CD4-positive, alpha-beta T cell treated with Interleukin-6 at 100 ng/mL for 8 hours (primary cell): ENCODE measurements around the gene ZFP30.
A peak's percentile ranks its signal among the peaks of the same experiment; 100 is the strongest.
"Not testable (repeated sequence)": the region's sequence is repeated elsewhere in the genome, so short reads cannot be mapped to it uniquely, and the experiment has no call there.

Experiments used
- DNase-seq: peaks from one replicate; pipeline ENCODE4 v3.0.0-alpha.2; 2020; ENCODE audit warnings: mixed read lengths, low spot score

Gene ZFP30

GRCh38 chr19:37655301-37655688 lies at the start of gene ZFP30:
Gene ZFP30 (minus strand): TSS chr19:37655465. CDS start chr19:37647822, 7,643 bp downstream.
- peak; percentile 76 for DNase-seq

GRCh38 chr19:37699057-37699456 lies 43.8 kb upstream of the ZFP30 start:
- no peak for DNase-seq

GRCh38 chr19:37698216-37698615 lies 43.0 kb upstream of the ZFP30 start:
- DNase-seq: no peak

DNA sequence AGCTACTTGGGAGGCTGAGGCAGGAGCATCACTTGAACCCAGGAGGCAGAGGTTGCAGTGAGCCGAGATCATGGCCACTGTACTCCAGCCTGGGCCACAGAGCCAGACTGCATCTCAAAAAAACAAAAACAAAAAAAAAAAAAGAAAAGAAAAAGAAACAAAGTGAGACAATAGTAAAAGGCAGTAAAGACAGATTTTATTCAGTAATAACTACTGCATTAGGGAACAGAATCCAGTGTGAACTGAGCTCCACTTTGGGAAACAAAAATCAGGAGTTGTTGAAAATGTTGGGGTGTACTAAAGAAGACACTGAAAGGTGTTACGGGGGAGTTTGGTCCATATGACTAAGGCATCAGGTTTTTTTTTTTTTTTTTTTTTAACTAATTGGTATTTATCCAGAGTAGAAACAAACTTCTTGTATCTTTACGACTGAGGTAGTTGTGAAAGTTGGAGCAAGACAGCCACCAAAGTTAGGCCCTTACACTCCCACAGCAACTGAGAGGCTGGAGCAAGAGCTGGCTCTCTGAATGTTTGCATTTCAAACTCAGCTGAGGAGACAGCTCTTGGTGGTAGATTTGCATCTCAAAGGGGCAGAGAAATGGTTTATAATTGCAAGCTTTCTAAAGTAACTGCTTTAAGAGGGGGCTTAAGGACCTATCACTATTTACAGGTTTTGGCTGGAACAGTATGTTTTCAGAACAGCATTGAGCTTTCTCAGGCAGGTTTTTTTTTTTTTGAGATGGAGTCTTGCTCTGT lies 40.1 kb upstream of the ZFP30 start:
- DNase-seq: no peak

DNA sequence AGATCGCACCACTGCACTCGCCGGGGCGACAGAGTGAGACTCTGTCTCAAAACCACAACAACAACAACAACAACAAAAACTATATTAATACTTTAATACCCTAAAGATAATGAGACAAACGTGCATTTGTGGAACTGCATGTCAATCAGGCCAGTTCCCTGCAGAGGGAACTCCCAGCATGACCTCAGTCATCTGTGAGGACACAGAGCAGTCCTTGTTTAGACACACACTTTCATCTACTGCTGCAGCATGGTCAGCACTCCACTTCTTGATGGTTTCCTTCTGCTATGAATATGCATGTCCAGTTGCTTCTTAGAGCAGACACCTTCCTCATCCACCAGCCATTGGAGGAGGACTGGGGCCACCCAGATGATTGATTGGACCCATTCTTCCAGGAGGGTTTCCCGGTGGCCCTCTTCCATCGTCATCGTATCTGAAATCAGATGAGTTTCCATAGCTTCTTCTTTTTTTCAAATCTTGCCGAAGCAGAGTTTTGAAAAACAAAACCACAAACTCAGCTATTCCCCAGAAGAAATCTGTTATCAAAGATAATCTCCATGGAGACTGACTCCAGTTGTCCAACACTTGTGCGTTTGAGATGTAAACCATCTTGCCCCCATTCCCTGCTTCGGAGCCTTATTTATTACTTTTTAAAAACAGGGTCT lies 37.8 kb upstream of the ZFP30 start:
- no peak for DNase-seq

DNA sequence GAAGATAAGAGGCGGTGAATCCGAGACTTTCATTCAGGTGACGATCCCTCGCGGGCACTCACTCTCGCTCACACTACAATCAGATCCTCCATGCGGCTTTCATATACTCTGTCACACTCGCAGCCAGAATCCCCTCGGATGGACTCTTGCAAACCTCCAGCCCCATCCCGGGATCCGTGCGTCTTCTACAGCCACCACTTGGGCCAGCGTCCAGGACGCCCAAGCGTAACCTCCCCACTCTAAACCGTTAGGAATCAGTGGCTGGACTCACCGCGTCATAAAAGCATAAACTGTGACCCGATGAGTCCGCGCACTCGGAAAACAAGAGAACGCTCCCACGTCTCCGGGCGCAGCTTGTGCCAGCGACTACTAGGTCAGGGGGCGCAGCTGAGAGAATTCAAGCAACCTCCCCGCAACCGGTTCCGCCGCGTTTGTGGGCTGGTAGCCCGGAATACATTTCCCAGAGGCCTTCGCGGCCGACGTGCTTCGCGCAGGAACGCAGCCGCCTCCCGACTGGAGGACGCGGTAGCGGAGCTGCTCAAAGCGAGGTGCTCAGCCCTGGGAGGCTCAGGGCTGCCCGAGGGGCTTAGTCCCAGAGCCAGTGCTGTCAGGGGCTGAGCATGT lies 36.7 kb upstream of the ZFP30 start:
- DNase-seq: peak; percentile 83

GRCh38 chr19:37683520-37683919 lies 28.3 kb upstream of the ZFP30 start:
- no peak for DNase-seq

DNA sequence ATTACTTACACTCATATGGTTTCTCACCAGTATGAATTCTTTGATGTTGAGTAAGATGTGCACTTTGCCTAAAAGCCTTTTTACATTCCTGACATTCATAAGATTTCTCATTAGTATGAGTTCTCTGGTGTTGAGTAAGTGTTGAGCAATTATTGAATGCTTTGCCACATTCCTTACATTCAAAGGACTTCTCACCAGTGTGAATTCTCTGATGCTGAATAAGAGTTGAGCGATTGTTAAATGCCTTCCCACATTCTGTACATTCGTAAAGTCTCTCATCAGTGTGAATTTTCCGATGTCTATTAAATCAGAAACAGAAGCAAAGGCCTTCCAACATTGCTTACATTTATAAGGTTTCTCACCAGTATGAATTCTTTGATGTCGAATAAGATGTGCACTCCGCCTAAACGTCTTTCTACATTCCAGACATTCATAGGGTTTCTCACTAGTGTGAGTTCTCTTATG lies 14.2 kb upstream of the ZFP30 start:
- no peak for DNase-seq

DNA sequence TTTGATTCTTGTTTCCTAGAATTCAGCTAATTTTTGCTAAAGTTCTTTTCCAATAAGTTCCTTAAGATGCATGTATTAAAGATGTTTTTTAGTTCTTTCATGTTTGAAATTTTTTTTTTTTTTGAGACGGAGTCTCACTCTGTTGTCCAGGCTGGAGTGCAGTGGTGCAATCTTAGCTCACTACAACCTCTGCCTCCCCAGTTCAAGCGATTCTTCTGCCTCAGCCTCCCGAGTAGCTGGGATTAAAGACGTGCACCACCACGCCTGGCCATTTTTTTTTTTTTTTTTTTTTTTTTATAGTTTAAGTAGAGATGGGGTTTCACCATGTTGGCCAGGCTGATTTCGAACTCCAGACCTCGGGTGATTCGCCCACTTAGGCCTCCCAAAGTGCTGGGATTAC lies 1.9 kb upstream of the ZFP30 start:
- DNase-seq: not testable (repeated sequence)

DNA sequence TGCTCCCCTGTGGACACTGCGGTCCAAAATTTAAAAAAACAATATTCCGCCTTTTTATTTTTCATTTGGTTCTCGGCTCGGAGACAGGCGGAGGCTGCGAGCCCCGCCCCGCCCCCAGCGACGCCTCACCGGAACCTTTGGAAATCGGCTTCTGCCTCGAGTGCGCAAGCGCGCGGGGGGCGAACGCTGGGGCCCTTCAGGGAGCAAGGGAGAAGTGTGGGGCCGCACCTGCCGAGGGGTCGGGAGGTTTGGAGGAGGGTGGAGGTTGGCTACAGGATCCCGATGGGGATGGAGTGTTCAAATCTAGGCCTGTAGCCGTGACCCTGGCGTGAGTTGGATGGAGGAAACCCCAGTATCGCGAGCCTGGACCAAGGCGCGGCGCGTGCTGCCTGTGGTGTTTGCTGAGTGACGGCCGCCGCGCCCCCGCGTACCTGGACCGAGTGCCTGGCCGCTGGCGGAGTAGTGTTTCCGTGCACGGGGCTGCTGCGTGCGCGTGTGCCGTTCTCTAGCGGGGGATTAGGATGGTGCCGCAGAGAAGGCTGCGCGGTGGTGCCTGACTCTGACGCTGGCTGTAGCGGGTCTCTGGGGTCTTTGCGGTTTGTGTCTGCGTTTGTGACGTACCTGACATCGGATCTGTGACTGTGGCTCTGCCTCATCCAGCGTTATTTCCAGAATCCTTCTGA lies 565 bp upstream of the ZFP30 start:
- peak; percentile 80 for DNase-seq

DNA sequence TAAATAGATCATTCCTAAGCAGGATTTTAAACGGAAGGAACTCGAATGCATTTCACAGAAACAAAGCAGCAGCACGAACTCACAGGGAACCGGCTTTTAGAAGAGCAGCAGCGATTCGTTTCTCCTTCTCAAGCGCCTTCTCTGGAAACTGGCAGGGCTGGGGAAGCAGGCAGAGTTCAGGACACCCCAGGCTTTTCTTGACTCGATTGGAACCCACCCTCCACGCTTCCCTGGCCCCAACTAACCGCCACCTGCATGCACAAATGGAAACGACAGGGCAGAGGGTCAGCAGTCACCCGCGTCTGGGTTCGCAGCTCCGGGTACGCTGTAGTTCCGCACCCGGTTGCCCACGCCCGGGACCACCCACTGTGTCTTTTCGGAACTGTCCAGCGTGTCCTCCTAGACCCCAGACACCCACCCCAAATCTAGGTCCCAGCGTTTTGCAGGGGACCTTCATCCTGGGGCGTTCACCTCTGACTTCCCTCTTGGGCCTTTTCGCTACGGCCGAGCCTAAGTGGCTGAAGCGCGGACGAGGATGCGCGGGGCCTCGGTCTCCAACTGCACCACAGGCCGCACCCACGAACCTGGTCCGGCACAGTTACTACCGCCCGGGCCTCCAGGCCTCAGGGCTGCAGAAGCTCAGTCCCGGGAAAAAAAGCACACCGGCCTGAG lies 500 bp downstream of the ZFP30 start:
- DNase-seq: peak; percentile 2

- DNase-seq: no peak
Observed at GRCh38 chr19:37654118-37654517, 1.1 kb downstream of the ZFP30 start.

DNA sequence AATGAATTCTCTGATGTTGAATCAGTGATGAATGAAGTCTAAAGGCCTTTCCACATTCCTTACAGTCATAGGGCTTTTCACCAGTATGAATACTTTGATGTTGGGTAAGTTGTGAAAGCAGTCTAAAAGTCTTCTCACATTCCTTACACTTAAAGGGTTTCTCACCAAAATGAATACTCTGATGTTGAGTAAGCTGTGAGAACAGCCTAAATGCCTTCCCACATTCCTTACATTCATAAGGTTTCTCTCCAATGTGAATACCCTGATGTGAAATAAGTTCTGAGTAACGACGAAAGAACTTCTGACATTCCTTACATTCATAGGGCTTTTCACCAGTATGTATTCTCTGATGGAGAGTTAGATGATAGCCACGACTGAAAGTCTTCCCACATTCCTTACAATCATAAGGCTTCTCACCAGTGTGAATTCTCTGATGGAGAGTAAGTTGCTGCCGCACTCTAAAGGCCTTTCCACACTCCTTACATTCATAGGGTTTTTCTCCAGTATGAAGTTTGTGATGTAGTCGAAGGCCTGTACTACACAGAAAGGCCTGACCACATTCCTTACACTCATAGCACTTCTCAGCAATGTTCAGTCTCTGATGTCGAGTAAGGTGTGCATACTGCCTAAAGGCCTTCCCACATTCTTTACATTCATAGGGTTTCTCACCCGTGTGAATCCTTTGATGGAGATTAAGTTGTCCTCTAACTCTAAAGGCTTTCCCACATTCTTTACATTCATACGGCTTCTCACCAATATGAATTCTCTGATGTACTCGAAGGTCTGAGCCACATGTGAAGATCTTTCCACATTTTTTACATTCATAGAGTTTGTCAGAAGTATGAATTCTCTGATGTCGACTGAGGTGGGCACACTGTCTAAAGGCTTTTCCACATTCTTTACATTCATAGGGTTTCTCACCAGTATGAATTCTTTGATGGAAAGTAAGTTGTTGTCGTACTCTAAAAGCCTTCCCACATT lies 19.9 kb downstream of the ZFP30 start:
- no peak for DNase-seq

DNA sequence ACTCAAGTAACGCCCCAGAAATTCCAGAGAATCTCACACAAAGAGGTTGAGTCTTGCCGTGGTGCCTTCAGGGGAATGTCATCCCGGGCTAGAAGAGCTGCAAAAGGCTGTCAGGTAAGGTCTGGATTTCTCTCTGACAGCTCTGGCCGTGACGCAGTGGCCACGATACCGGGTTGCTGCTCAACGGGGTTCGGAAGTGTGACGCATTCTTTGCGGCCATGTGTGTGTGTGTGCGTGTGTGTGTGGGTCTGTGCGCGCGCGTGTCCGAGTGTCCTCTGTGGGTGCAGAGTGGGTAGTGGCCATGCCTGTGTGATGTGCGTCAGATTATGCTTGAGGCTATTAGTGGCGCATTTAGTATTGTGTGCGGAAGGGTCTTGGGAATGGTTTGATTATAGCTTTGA lies 60.3 kb downstream of the ZFP30 start:
- peak; percentile 42 for DNase-seq

DNA sequence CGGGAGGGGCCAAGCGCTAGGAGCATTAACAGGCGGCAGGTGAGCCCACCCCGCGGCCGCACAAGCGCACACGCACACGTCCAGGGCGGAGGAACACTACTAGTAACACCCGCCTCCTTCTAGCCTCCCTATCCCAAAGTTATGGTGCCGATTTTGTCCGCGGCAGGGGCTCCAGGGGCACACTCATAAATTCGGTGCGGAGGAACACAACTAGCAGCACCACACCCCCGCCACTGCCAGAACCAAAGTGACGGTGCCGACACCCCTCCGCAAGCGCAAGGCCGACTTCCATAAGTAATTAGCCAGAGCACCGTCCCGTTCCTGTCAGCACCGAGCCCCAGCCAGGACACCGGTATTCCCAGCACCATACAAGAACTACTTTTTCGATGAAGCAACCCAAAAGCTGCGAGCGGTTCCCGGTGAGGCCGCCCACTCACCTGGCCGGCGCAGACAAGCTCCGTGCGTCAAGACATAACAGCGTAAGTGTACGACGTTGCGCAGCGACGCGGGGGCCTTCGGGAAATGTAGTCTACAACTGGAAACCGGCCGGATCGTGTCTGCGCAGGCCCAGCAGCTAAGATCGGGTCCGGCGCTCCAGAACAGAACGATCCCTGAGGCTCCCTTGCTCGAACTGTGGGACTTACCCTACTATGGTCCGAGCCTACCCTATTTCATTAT lies 60.8 kb downstream of the ZFP30 start, which contains the start of the genes ZNF540 and ZNF571:
ZNF540 (plus strand) TSS at position 573 of the 678 bp plus-strand sequence. CDS start 3,572 bp downstream, outside the sequence.
ZNF571 (minus strand) TSS at position 489 of the 678 bp plus-strand sequence. CDS start 8,116 bp downstream, outside the sequence.
- peak; percentile 91 for DNase-seq

DNA sequence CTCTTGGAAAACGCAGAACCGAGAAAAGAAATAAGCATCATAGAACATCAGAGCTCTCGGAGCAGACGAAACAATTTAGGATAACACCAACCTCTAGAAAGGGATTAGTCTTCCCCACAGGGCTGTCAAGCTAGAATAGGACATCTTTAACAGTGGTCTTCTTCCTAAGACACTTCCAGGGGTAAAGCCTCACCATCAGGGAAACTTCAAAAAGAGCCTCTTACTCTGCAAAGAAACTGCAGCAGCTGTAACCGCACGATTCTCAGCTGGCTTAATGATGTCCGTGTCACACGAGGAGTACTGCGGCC lies 61.3 kb downstream of the ZFP30 start:
- peak; percentile 31 for DNase-seq

DNA sequence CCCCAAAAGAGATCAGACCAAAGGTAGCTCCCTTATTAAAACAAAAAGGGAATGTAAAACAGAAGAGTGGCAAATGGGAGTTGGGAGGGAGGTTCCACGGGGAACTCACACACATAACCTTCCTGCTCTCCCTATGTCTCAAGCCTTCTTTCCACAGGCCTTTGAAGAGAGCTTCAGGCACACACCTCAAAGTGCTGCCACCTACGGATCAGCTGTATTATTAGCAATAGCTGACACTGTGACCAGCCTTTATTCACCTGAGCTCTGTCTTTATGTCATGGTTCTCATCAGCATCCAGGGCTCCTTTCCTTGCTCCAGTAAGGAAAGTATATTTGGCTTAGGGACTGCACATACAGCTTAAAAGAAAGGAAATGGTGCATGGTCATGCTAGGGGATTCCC lies 71.9 kb downstream of the ZFP30 start:
- no peak for DNase-seq

GRCh38 chr19:37572203-37572602 lies 83.1 kb downstream of the ZFP30 start:
- DNase-seq: no peak

DNA sequence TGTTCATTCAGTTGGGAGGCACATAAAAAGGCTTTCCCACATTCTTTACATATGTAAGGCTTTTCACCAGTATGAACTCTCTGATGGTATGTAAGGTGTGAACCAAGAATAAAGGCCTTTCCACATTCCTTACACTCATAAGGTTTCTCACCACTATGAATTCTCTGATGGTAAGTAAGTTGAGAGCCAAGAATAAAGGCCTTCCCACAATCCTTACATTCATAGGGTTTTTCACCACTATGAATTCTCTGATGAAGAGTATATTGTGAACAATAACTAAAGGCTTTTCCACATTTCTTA lies 89.9 kb downstream of the ZFP30 start:
- no peak for DNase-seq
